ENCODE measurements around the gene PFKFB4.

DNA sequence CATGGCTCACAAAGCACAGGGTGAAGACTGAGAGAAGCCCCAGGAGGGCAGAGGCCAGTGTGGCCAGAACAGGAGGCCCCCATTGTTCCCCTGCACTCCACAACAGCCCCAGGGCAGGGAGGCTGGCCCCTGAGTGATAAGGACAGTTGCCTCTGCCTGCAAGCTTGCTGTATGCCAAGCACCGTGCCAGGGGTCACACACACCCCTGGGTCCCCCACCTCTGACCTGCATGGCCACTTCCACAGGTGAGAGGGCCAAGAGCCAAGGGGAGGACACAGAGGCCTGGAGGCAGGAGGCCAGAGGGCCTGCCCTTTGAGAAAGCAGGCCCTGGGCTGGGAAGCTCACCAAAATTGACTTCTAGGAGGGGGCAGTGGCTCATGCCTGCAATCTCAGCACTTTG lies 86.3 kb downstream of the PFKFB4 start:
- TF ChIP-seq POLR2A (IDR thresholded peaks at IDR 0.05; ENCODE audit: low read depth, low read length) (no peak), POLR2AphosphoS2 (IDR thresholded peaks at IDR 0.05; ENCODE audit: low read depth, low read length) (no peak), SMAD1 (IDR thresholded peaks at IDR 0.05; ENCODE audit: low read depth, partially characterized antibody) (no peak), NRF1 (conservative IDR thresholded peaks at IDR 0.05; ENCODE audit: low read depth, low read length) (no peak)
